Gastrocnemius medialis (tissue), 4 donors: Measurements from ENCODE around the gene TARBP2. TPM values are rescaled to one million over a fixed set of nuclear protein-coding genes. Genes with fewer than 3 reads are reported as not detected.
"Not testable (repeated sequence)": the region's sequence is repeated elsewhere in the genome, so short reads cannot be mapped to it uniquely, and the experiment has no call there.

Experiments used
- ATAC-seq, 2 donors: fragments of 150-250 bp; one replicate each; pipeline ENCODE4 v1.9.1; 2016
- DNase-seq, 2 donors: peaks; one replicate each; pipeline ENCODE4 v3.0.0-alpha.2; 2019
- H3K27ac ChIP-seq, 4 donors: fragments of 200-600 bp; sonication (generic); 1 replicate in 1 of 4; 2 replicates in 3 of 4; pipeline ENCODE4 v1.5.1; 2016 to 2018; ENCODE audit warnings: mild to moderate bottlenecking in 2 of 4, moderate library complexity in 1 of 4
- H3K27me3 ChIP-seq, 3 donors: fragments of 200-600 bp; sonication (generic) in 2 of 3; 1 replicate in 1 of 3; 2 replicates in 2 of 3; pipeline versions ENCODE4 v1.5.1 to v1.6.0; 2016 to 2019; ENCODE audit warnings: mild to moderate bottlenecking in 1 of 3, moderate library complexity in 1 of 3
- H3K36me3 ChIP-seq, 2 donors: fragments of 200-600 bp; sonication (generic) in 1 of 2; one replicate each; pipeline ENCODE4 v1.5.1; 2017 to 2018
- H3K4me1 ChIP-seq, 2 donors: fragments of 200-600 bp; sonication (generic) in 1 of 2; one replicate each; pipeline ENCODE4 v1.5.1; 2016 to 2017; ENCODE audit warnings: mild to moderate bottlenecking in 2 of 2
- H3K4me3 ChIP-seq, 4 donors: fragments of 200-600 bp; sonication (generic) in 3 of 4; 1 replicate in 1 of 4; 2 replicates in 3 of 4; pipeline ENCODE4 v1.5.1; 2016 to 2019; ENCODE audit warnings: mild to moderate bottlenecking in 2 of 4
- H3K9me3 ChIP-seq, 3 donors: fragments of 200-600 bp; sonication (generic) in 2 of 3; 1 replicate in 1 of 3; 2 replicates in 2 of 3; pipeline ENCODE4 v1.5.1; 2016 to 2019
- CTCF ChIP-seq, 5 experiments: fragments of 450-650 bp in 3 of 5; fragments of 200-600 bp in 2 of 5; sonication (generic) in 2 of 5; IDR thresholded peaks in 4 of 5; conservative IDR thresholded peaks in 1 of 5; 1 replicate in 4 of 5; 2 replicates in 1 of 5; pipeline ENCODE4 v1.5.1; 2016 to 2019; ENCODE audit warnings: antibody characterized with exemption in 5 of 5, mild to moderate bottlenecking in 3 of 5, moderate library complexity in 3 of 5
- POLR2A ChIP-seq, 2 donors: fragments of 450-650 bp; IDR thresholded peaks; one replicate each; pipeline ENCODE4 v1.6.1; 2017; ENCODE audit warnings: antibody characterized with exemption in 2 of 2, mild to moderate bottlenecking in 2 of 2, moderate library complexity in 2 of 2
- in situ Hi-C, 4 donors: fragments of 200-750 bp; cut with MboI; loops; one replicate each; pipeline versions ENCODE4 v1.15.0 to v1.8.0; 2017; ENCODE audit warnings: low sequenced_read_pairs in 4 of 4
- intact Hi-C: fragments of 100-400 bp; cut with DNase I; formaldehyde crosslinking; loops from one replicate; pipeline ENCODE4 v1.15.1; 2023; ENCODE audit warnings: low total_unique reads
- total RNA-seq, 4 donors: library from RNA; depleted of rRNA; stranded (reverse); fragments of >200 nt; gene quantifications; one replicate each; pipeline versions ENCODE4 v1.1.0 to v1.2.3, GENCODE V29; 2016

TARBP2 gene
- total RNA-seq, 4 donors from 2014 or later, result 6.8 to 17.4 (median 11.6) TPM

- intact Hi-C loops (no loop called here), in situ Hi-C loops (no loop called here)
- no peak for DNase-seq
- H3K4me1 ChIP-seq, result peaks cover 0 to 9% of the 10 kb centered on the region in 2 donors
- no peak overlapping the region for H3K27ac ChIP-seq
- TF ChIP-seq CTCF (IDR thresholded peaks at IDR 0.05 in 4 of 5, conservative IDR thresholded peaks at IDR 0.05 in 1 of 5), result no peak
- no peak for TF ChIP-seq POLR2A (IDR thresholded peaks at IDR 0.05)
- H3K4me3 ChIP-seq, result no peak overlapping the region
- peaks cover 0 to 71% of the 10 kb centered on the region in 2 donors for H3K36me3 ChIP-seq
- no peaks in the 10 kb centered on the region for H3K9me3 ChIP-seq
- no peaks in the 10 kb centered on the region for H3K27me3 ChIP-seq
- no peak for ATAC-seq
Observed at GRCh38 chr12:53539526-53539925, 38.4 kb downstream of the TARBP2 start.

GRCh38 chr12:53543539-53543938, 42.5 kb downstream of the TARBP2 start:
- Histone ChIP-seq H3K27ac (peak overlapping the region; percentile 5 to 67 (median 34)), H3K9me3 (no peaks in the 10 kb centered on the region), H3K36me3 (peaks cover 0 to 55% of the 10 kb centered on the region in 2 donors), H3K4me3 (no peak overlapping the region), H3K27me3 (no peaks in the 10 kb centered on the region), H3K4me1 (peaks cover 0 to 9% of the 10 kb centered on the region in 2 donors)
- peak; percentile 86 to 97 for ATAC-seq
- peak; percentile 19 to 60 for DNase-seq
- in situ Hi-C loops, result loop anchor here (5.0 to 10.0 kb wide), 5 partner anchors 81 to 199 kb away; partner anchors contain the start of genes ATP5MC2 (in 3 of the 4) and ATF7 (in 1 of the 4)
- TF ChIP-seq POLR2A (IDR thresholded peaks at IDR 0.05) (no peak), CTCF (IDR thresholded peaks at IDR 0.05 in 4 of 5, conservative IDR thresholded peaks at IDR 0.05 in 1 of 5) (peak; percentile 77 to 90 (median 79))
- intact Hi-C loops, result loop anchor here (1.0 kb wide), 2 partner anchors 133 to 203 kb away; partner anchors contain the start of gene ATP5MC2

- H3K27ac ChIP-seq, H3K9me3 ChIP-seq, H3K4me3 ChIP-seq, H3K27me3 ChIP-seq, intact Hi-C loops, ATAC-seq, DNase-seq: not testable (repeated sequence)
- in situ Hi-C loops, result loop anchor here in 2 of 4 donors (10.0 kb wide), 2 partner anchors 76 to 126 kb away; partner anchors contain the start of genes ATF7 (in 1 of the 2) and ATP5MC2 (in 1 of the 2)
- peaks cover 7 to 16% of the 10 kb centered on the region in 2 donors for H3K4me1 ChIP-seq
- peaks cover 0 to 39% of the 10 kb centered on the region in 2 donors for H3K36me3 ChIP-seq
Observed at GRCh38 chr12:53548354-53548753, 47.3 kb downstream of the TARBP2 start.

GRCh38 chr12:53550131-53550530, 49.0 kb downstream of the TARBP2 start:
- peaks cover 0 to 38% of the 10 kb centered on the region in 2 donors for H3K36me3 ChIP-seq
- H3K27ac ChIP-seq, H3K9me3 ChIP-seq, ATAC-seq, H3K27me3 ChIP-seq, DNase-seq, in situ Hi-C loops, H3K4me1 ChIP-seq, intact Hi-C loops, H3K4me3 ChIP-seq: not testable (repeated sequence)

GRCh38 chr12:53550595-53550994, 49.5 kb downstream of the TARBP2 start:
- ATAC-seq, result no peak
- Histone ChIP-seq H3K36me3 (peaks cover 0 to 36% of the 10 kb centered on the region in 2 donors), H3K4me3 (no peak overlapping the region), H3K27ac (no peak overlapping the region), H3K9me3 (no peaks in the 10 kb centered on the region), H3K4me1 (peaks cover 7% of the 10 kb centered on the region in 2 donors), H3K27me3 (no peaks in the 10 kb centered on the region)
- intact Hi-C loops, result no loop called here
- no peak for DNase-seq
- in situ Hi-C loops, result no loop called here
- TF ChIP-seq CTCF (IDR thresholded peaks at IDR 0.05 in 4 of 5, conservative IDR thresholded peaks at IDR 0.05 in 1 of 5), result no peak
- TF ChIP-seq POLR2A (IDR thresholded peaks at IDR 0.05), result no peak

GRCh38 chr12:53551889-53552291, 50.8 kb downstream of the TARBP2 start:
- intact Hi-C loops (no loop called here), in situ Hi-C loops (no loop called here)
- H3K9me3 ChIP-seq, result no peaks in the 10 kb centered on the region
- peaks cover 7% of the 10 kb centered on the region in 2 donors for H3K4me1 ChIP-seq
- peaks cover 0 to 36% of the 10 kb centered on the region in 2 donors for H3K36me3 ChIP-seq
- H3K27ac ChIP-seq, result no peak overlapping the region
- ATAC-seq (no peak), DNase-seq (no peak)
- no peak overlapping the region for H3K4me3 ChIP-seq
- no peaks in the 10 kb centered on the region for H3K27me3 ChIP-seq
- TF ChIP-seq CTCF (IDR thresholded peaks at IDR 0.05 in 4 of 5, conservative IDR thresholded peaks at IDR 0.05 in 1 of 5), result no peak
- no peak for TF ChIP-seq POLR2A (IDR thresholded peaks at IDR 0.05)
